HCT116 (cell line): Measurements from ENCODE around the gene RHOXF2. TPM values are rescaled to one million over a fixed set of nuclear protein-coding genes. Genes with fewer than 3 reads are reported as not detected.

Experiments used
- ATAC-seq: fragments of 200-7000 bp; cut with Tn5 transposase; 2 replicates; pipeline ENCODE4 v1.9.1; 2020; ENCODE audit warnings: mild to moderate bottlenecking, moderate library complexity
- BruUV-seq: library from RNA; stranded (reverse); fragments of 400-500 nt; replicated peaks from 2 replicates; lab custom pipeline; 2021; lab: Mats Ljungman, UMichigan
- CTCF ChIA-PET: fragments of 300-600 bp; sonication (Branson Sonifier 250); formaldehyde crosslinking; loops from one replicate; lab custom pipeline; 2021; ENCODE audit warnings: antibody characterized with exemption; lab: Charles Lee
- POLR2A ChIA-PET: fragments of 300-600, 350-600 bp; sonication (Branson Sonifier 250); formaldehyde crosslinking; loops from one replicate; lab custom pipeline; 2021; ENCODE audit warnings: antibody characterized with exemption; lab: Charles Lee
- RAD21 ChIA-PET, 2 experiments: fragments of 300-600 bp; sonication (Branson Sonifier 250); formaldehyde crosslinking; loops; one replicate each; lab custom pipeline; 2023; ENCODE audit warnings: low total read pairs in 2 of 2; ENCODE audit not compliant: uncharacterized antibody in 2 of 2, unreplicated experiment in 2 of 2, low non-redundant PET in 1 of 2; lab: Charles Lee
- DNase-seq: peaks from one replicate; pipeline ENCODE4 v3.0.0-alpha.2; 2010; ENCODE audit warnings: low read depth, low spot score
- H2AFZ ChIP-seq: fragments of 200-600 bp; shearing (Covaris generic), sonication (generic); 2 replicates; pipeline ENCODE4 v1.6.1; 2017; ENCODE audit warnings: low read depth, mixed run types, mixed read lengths, antibody characterized with exemption, low read length; ENCODE audit not compliant: poor library complexity, severe bottlenecking
- H3K27ac ChIP-seq: 2 replicates; pipeline ENCODE4 v1.5.1; 2012; ENCODE audit warnings: low read depth, low read length
- H3K27me3 ChIP-seq: fragments of 200-600 bp; sonication (generic); 2 replicates; pipeline ENCODE4 v1.6.1; 2016; ENCODE audit warnings: mixed run types, low read length, mixed read lengths; ENCODE audit not compliant: insufficient read depth
- H3K36me3 ChIP-seq, 2 experiments: fragments of 200-500 bp in 1 of 2; fragments of 200-600 bp in 1 of 2; sonication (Bioruptor generic) in 1 of 2; sonication (generic) in 1 of 2; 2 replicates each; pipeline versions ENCODE4 v1.5.1 to v1.6.1; 2014 to 2016; ENCODE audit warnings: low read length in 2 of 2, inconsistent platforms in 1 of 2, mixed read lengths in 1 of 2, mixed run types in 1 of 2; ENCODE audit not compliant: insufficient read depth in 2 of 2, control insufficient read depth in 1 of 2
- H3K4me1 ChIP-seq, 2 experiments: fragments of 200-600 bp in 1 of 2; sonication (generic) in 1 of 2; 2 replicates each; pipeline versions ENCODE4 v1.5.1 to v1.6.1; 2012 to 2017; ENCODE audit warnings: low read length in 2 of 2, inconsistent platforms in 1 of 2, mild to moderate bottlenecking in 1 of 2, mixed read lengths in 1 of 2, mixed run types in 1 of 2, moderate library complexity in 1 of 2; ENCODE audit not compliant: insufficient read depth in 2 of 2, control insufficient read depth in 1 of 2
- H3K4me2 ChIP-seq: fragments of 200-600 bp; sonication (generic); 2 replicates; pipeline ENCODE4 v1.6.1; 2017; ENCODE audit warnings: mixed run types, low read length, mixed read lengths
- H3K4me3 ChIP-seq, 2 experiments: fragments of 200-600 bp in 1 of 2; sonication (generic) in 1 of 2; replicated peaks in 1 of 2; 2 replicates each; pipeline ENCODE4 v1.5.1; 2011 to 2016; ENCODE audit warnings: low read length in 2 of 2, control low read depth in 1 of 2, low read depth in 1 of 2, mild to moderate bottlenecking in 1 of 2, mixed read lengths in 1 of 2, mixed run types in 1 of 2
- H3K79me2 ChIP-seq: fragments of 200-600 bp; sonication (generic); 2 replicates; pipeline ENCODE4 v1.6.1; 2017; ENCODE audit warnings: mild to moderate bottlenecking, mixed run types, low read length, moderate library complexity, mixed read lengths; ENCODE audit not compliant: insufficient read depth
- H3K9ac ChIP-seq: fragments of 200-600 bp; sonication (generic); 2 replicates; pipeline ENCODE4 v1.6.1; 2016; ENCODE audit warnings: low read length, mixed read lengths
- H3K9me2 ChIP-seq: fragments of 200-600 bp; sonication (generic), shearing (Covaris generic); 2 replicates; pipeline ENCODE4 v1.6.1; 2017; ENCODE audit warnings: mixed run types, mild to moderate bottlenecking, moderate library complexity; ENCODE audit not compliant: insufficient read depth
- H3K9me3 ChIP-seq, 2 experiments: fragments of 200-500 bp in 1 of 2; fragments of 200-600 bp in 1 of 2; sonication (Bioruptor generic) in 1 of 2; sonication (generic) in 1 of 2; 2 replicates each; pipeline ENCODE4 v1.6.1; 2014 to 2017; ENCODE audit warnings: low read length in 2 of 2, mixed read lengths in 2 of 2, inconsistent platforms in 1 of 2, low read depth in 1 of 2, mild to moderate bottlenecking in 1 of 2, mixed run types in 1 of 2, moderate library complexity in 1 of 2; ENCODE audit not compliant: control insufficient read depth in 1 of 2, insufficient read depth in 1 of 2
- H4K20me1 ChIP-seq: fragments of 200-600 bp; sonication (generic), shearing (Covaris generic); 2 replicates; pipeline ENCODE4 v1.6.1; 2017; ENCODE audit warnings: mixed run types, mild to moderate bottlenecking, moderate library complexity; ENCODE audit not compliant: insufficient read depth
- CEBPB ChIP-seq: IDR thresholded peaks from 2 replicates; pipeline ENCODE4 v1.6.1; 2012; ENCODE audit warnings: low read depth
- CTCF ChIP-seq, 3 experiments: fragments of 200-600 bp in 1 of 3; sonication (generic) in 1 of 3; IDR thresholded peaks in 2 of 3; conservative IDR thresholded peaks in 1 of 3; 2 replicates each; pipeline ENCODE4 v1.5.1; 2012 to 2017; ENCODE audit warnings: low read depth in 2 of 3, low read length in 2 of 3, antibody characterized with exemption in 1 of 3, borderline replicate concordance in 1 of 3, control low read depth in 1 of 3, mild to moderate bottlenecking in 1 of 3, mixed read lengths in 1 of 3, mixed run types in 1 of 3, moderate library complexity in 1 of 3; ENCODE audit not compliant: insufficient read depth in 1 of 3
- ELF1 ChIP-seq: IDR thresholded peaks from 2 replicates; pipeline ENCODE4 v1.6.1; 2012; ENCODE audit warnings: low read depth, borderline replicate concordance
- EZH2 ChIP-seq: fragments of 200-600 bp; sonication (generic); IDR thresholded peaks from 2 replicates; pipeline ENCODE4 v1.6.1; 2017; ENCODE audit warnings: antibody characterized with exemption, mixed run types
- EZH2phosphoT487 ChIP-seq: fragments of 200-600 bp; IDR thresholded peaks from 2 replicates; pipeline ENCODE4 v1.6.1; 2018; ENCODE audit warnings: antibody characterized with exemption, borderline replicate concordance
- FOSL1 ChIP-seq: IDR thresholded peaks from 2 replicates; pipeline ENCODE4 v1.6.1; 2012; ENCODE audit warnings: low read depth
- JUND ChIP-seq: IDR thresholded peaks from 2 replicates; pipeline ENCODE4 v1.6.1; 2012
- POLR2A ChIP-seq: IDR thresholded peaks from 2 replicates; pipeline ENCODE4 v1.7.0; 2011; ENCODE audit warnings: borderline replicate concordance; ENCODE audit not compliant: insufficient read depth, insufficient read length; ENCODE audit errors: extremely low read depth
- POLR2AphosphoS5 ChIP-seq: IDR thresholded peaks from 2 replicates; pipeline ENCODE4 v1.6.1; 2011; ENCODE audit warnings: mild to moderate bottlenecking, low read depth, low read length, moderate library complexity
- REST ChIP-seq: IDR thresholded peaks from 2 replicates; pipeline ENCODE4 v1.6.1; 2012; ENCODE audit warnings: low read depth
- SRF ChIP-seq: IDR thresholded peaks from 2 replicates; pipeline ENCODE4 v1.6.1; 2012; ENCODE audit warnings: low read depth
- YY1 ChIP-seq: IDR thresholded peaks from 2 replicates; pipeline ENCODE4 v1.6.1; 2011; ENCODE audit warnings: low read length, low read depth, moderate library complexity, mild to moderate bottlenecking; ENCODE audit not compliant: insufficient replicate concordance; ENCODE audit errors: extremely low read depth
- ZBTB33 ChIP-seq: IDR thresholded peaks from 2 replicates; pipeline ENCODE4 v1.6.1; 2011; ENCODE audit warnings: mild to moderate bottlenecking, low read length, moderate library complexity; ENCODE audit not compliant: insufficient replicate concordance; ENCODE audit errors: extremely low read depth
- ZFX ChIP-seq: fragments of 450-650 bp; IDR thresholded peaks from 2 replicates; pipeline ENCODE4 v1.6.1; 2017
- ZNF274 ChIP-seq: fragments of 200-500 bp; sonication (Bioruptor generic); IDR thresholded peaks from 2 replicates; pipeline ENCODE4 v1.6.1; 2014; ENCODE audit warnings: mild to moderate bottlenecking, low read depth, low read length, inconsistent platforms
- intact Hi-C: fragments of 100-400 bp; cut with micrococcal nuclease; formaldehyde crosslinking; loops from 2 replicates; pipeline ENCODE4 v1.10.0; 2022
- total RNA-seq: library from RNA; stranded (reverse); gene quantifications from one replicate; pipeline ENCODE4 v1.2.1, GENCODE V29; 2021; ENCODE audit not compliant: unreplicated experiment

Gene RHOXF2
- total RNA-seq, 1 experiment from 2014 or later, result 0.12 TPM

- ChIA-PET POLR2A (no interaction called here), CTCF (no interaction called here), RAD21 (no interaction called here)
- H4K20me1 ChIP-seq, result no peaks in the 10 kb centered on the region
- H3K36me3 ChIP-seq, result no peaks in the 10 kb centered on the region
- H3K9me3 ChIP-seq, result no peaks in the 10 kb centered on the region
- H3K4me3 ChIP-seq, result no peak overlapping the region
- no peak overlapping the region for H3K4me2 ChIP-seq
- ATAC-seq, result no peak
- intact Hi-C loops, result no loop called here
- H3K27me3 ChIP-seq, result no peaks in the 10 kb centered on the region
- BruUV-seq, result no TSS peak
- no peak overlapping the region for H2AFZ ChIP-seq
- H3K4me1 ChIP-seq, result no peaks in the 10 kb centered on the region
- no peak for DNase-seq
- no peaks in the 10 kb centered on the region for H3K79me2 ChIP-seq
- no peak overlapping the region for H3K27ac ChIP-seq
- H3K9me2 ChIP-seq, result no peaks in the 10 kb centered on the region
- no peak overlapping the region for H3K9ac ChIP-seq
- no peak for TF ChIP-seq EZH2
- no peak for TF ChIP-seq CTCF (IDR thresholded peaks at IDR 0.05 in 2 of 3, conservative IDR thresholded peaks at IDR 0.05 in 1 of 3; ENCODE audit: borderline replicate concordance in 1 of 3, insufficient read depth in 1 of 3, low read depth in 2 of 3, low read length in 2 of 3)
- TF ChIP-seq ZFX, result no peak
- TF ChIP-seq CEBPB, result no peak
- no peak for TF ChIP-seq POLR2A
- no peak for TF ChIP-seq ZNF274
- TF ChIP-seq POLR2AphosphoS5, result no peak
- no peak for TF ChIP-seq ZBTB33
- TF ChIP-seq FOSL1, result no peak
- no peak for TF ChIP-seq REST
- TF ChIP-seq EZH2phosphoT487, result no peak
- TF ChIP-seq SRF, result no peak
- no peak for TF ChIP-seq JUND
- no peak for TF ChIP-seq YY1
- no peak for TF ChIP-seq ELF1
These were observed 22.3 kb upstream of the RHOXF2 start for GRCh38 chrX:120136128-120136527.
